Esophagus muscularis mucosa (tissue), 3 donors: ENCODE results near the gene TRDN.

Experiments
- POLR2A ChIP-seq: fragments of 450-650 bp; IDR thresholded peaks from one replicate; pipeline ENCODE4 v1.6.1; 2017; ENCODE audit warnings: antibody characterized with exemption, moderate library complexity, mild to moderate bottlenecking, low read depth
- TF ChIP-seq, protein P1 (sequence below), 3 experiments: fragments of 200-600 bp in 2 of 3; fragments of 450-650 bp in 1 of 3; sonication (generic) in 2 of 3; IDR thresholded peaks; one replicate each; pipeline ENCODE4 v1.5.1; 2017 to 2019; ENCODE audit warnings: antibody characterized with exemption in 3 of 3, mild to moderate bottlenecking in 2 of 3, moderate library complexity in 1 of 3

DNA sequence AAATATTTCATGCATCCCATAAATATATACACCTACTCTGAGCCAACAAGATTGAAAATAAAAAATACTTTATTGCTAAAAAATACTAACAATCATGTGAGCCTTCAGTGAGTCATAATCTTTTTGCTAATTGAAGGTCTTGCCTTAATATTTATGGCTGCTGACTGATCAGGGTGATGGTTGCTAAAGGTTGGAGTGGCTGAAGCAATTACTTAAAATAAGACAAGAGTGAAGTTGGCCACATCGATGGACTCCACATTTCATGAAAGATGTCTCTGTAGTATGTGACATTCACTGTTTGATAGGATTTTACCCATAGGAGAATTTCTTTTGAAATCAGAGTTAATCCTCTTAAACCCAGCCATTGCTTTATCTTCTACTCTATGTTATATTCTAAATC lies 11.1 kb downstream of the TRDN start:
- TF ChIP-seq POLR2A, result no peak
- TF ChIP-seq, protein P1, sequence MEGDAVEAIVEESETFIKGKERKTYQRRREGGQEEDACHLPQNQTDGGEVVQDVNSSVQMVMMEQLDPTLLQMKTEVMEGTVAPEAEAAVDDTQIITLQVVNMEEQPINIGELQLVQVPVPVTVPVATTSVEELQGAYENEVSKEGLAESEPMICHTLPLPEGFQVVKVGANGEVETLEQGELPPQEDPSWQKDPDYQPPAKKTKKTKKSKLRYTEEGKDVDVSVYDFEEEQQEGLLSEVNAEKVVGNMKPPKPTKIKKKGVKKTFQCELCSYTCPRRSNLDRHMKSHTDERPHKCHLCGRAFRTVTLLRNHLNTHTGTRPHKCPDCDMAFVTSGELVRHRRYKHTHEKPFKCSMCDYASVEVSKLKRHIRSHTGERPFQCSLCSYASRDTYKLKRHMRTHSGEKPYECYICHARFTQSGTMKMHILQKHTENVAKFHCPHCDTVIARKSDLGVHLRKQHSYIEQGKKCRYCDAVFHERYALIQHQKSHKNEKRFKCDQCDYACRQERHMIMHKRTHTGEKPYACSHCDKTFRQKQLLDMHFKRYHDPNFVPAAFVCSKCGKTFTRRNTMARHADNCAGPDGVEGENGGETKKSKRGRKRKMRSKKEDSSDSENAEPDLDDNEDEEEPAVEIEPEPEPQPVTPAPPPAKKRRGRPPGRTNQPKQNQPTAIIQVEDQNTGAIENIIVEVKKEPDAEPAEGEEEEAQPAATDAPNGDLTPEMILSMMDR (IDR thresholded peaks at IDR 0.05), result no peak
